ENCODE measurements around the gene STPG4.

The STPG4 gene

GRCh38 chr2:47194410-47194809 is 39.3 kb upstream of the STPG4 start:
- no peak overlapping the region for H3K27ac ChIP-seq (replicated peaks; ENCODE audit: low read length)
- DNase-seq (ENCODE audit: low spot score) = no peak

GRCh38 chr2:47193607-47194006 is 38.5 kb upstream of the STPG4 start:
- no peak overlapping the region for H3K4ac ChIP-seq (ENCODE audit: low read length)
- H2AFZ ChIP-seq (ENCODE audit: low read length) = peak overlapping the region; percentile 82
- no peak overlapping the region for H2BK15ac ChIP-seq (ENCODE audit: low read length)
- H4K91ac ChIP-seq (ENCODE audit: low read depth, low read length, poor library complexity) = no peak overlapping the region
- no peaks in the 10 kb centered on the region for H3K27me3 ChIP-seq (ENCODE audit: control insufficient read depth in 3 of 3, insufficient read depth in 3 of 3, low read depth in 1 of 3, low read length in 3 of 3)
- no peak overlapping the region for H2BK120ac ChIP-seq (ENCODE audit: low read depth, low read length)
- no peak overlapping the region for H2BK12ac ChIP-seq (ENCODE audit: low read length)
- no peaks in the 10 kb centered on the region for H3K79me1 ChIP-seq (ENCODE audit: low read depth, low read length)
- no peak overlapping the region for H4K8ac ChIP-seq (ENCODE audit: low read depth, low read length)
- no peak overlapping the region for H3K23ac ChIP-seq (ENCODE audit: low read depth, low read length, poor library complexity)
- H3K9me3 ChIP-seq (replicated peaks in 1 of 2; ENCODE audit: control insufficient read depth in 2 of 2, insufficient read depth in 1 of 2, low read depth in 1 of 2, low read length in 2 of 2) = no peaks in the 10 kb centered on the region
- H3K4me1 ChIP-seq (ENCODE audit: control insufficient read depth in 2 of 2, insufficient read depth in 1 of 2, low read depth in 1 of 2, low read length in 2 of 2) = peaks cover 21 to 53% of the 10 kb centered on the region in 2 donors
- H3K9ac ChIP-seq (ENCODE audit: low read depth, low read length, poor library complexity) = no peak overlapping the region
- H2BK5ac ChIP-seq (ENCODE audit: low read length) = no peak overlapping the region
- no peak overlapping the region for H3K27ac ChIP-seq (replicated peaks; ENCODE audit: low read length)
- H3K14ac ChIP-seq (ENCODE audit: low read length) = no peak overlapping the region
- no peak overlapping the region for H2AK5ac ChIP-seq (ENCODE audit: low read depth, low read length)
- H3K4me2 ChIP-seq (ENCODE audit: insufficient read depth, low read length, poor library complexity, severe bottlenecking) = no peak overlapping the region
- no peaks in the 10 kb centered on the region for H3K36me3 ChIP-seq (replicated peaks in 1 of 2; ENCODE audit: control insufficient read depth in 2 of 2, insufficient read depth in 2 of 2, low read length in 2 of 2)
- H3K4me3 ChIP-seq (ENCODE audit: low read length in 2 of 2) = no peak overlapping the region
- H3K18ac ChIP-seq (ENCODE audit: low read length) = peak overlapping the region; percentile 50
- no CpG with 5 or more reads among the region's 6 CpGs for WGBS, 2 donors (ENCODE audit: extremely low coverage in 2 of 2, insufficient read length in 2 of 2, insufficient replicate concordance in 1 of 2)
- no peak for DNase-seq (ENCODE audit: low spot score)

More at GRCh38 chr2:47194410-47194809, 39.3 kb upstream of the STPG4 start:
- peak overlapping the region; percentile 25 for H2BK12ac ChIP-seq (ENCODE audit: low read length)
- H3K4me3 ChIP-seq (ENCODE audit: low read length in 2 of 2) = no peak overlapping the region
- H3K4ac ChIP-seq (ENCODE audit: low read length) = no peak overlapping the region
- H3K79me1 ChIP-seq (ENCODE audit: low read depth, low read length) = no peaks in the 10 kb centered on the region
- no peaks in the 10 kb centered on the region for H3K27me3 ChIP-seq (ENCODE audit: control insufficient read depth in 3 of 3, insufficient read depth in 3 of 3, low read depth in 1 of 3, low read length in 3 of 3)
- H2BK15ac ChIP-seq (ENCODE audit: low read length) = peak overlapping the region; percentile 61
- peak overlapping the region; percentile 63 for H2AK5ac ChIP-seq (ENCODE audit: low read depth, low read length)
- H2BK120ac ChIP-seq (ENCODE audit: low read depth, low read length) = no peak overlapping the region
- no peak overlapping the region for H2AFZ ChIP-seq (ENCODE audit: low read length)
- H3K4me1 ChIP-seq (ENCODE audit: control insufficient read depth in 2 of 2, insufficient read depth in 1 of 2, low read depth in 1 of 2, low read length in 2 of 2) = peaks cover 21 to 53% of the 10 kb centered on the region in 2 donors
- no peak overlapping the region for H3K14ac ChIP-seq (ENCODE audit: low read length)
- no peak overlapping the region for H3K18ac ChIP-seq (ENCODE audit: low read length)
- H3K4me2 ChIP-seq (ENCODE audit: insufficient read depth, low read length, poor library complexity, severe bottlenecking) = no peak overlapping the region
- H2BK5ac ChIP-seq (ENCODE audit: low read length) = no peak overlapping the region
- H3K36me3 ChIP-seq (replicated peaks in 1 of 2; ENCODE audit: control insufficient read depth in 2 of 2, insufficient read depth in 2 of 2, low read length in 2 of 2) = no peaks in the 10 kb centered on the region
- H3K23ac ChIP-seq (ENCODE audit: low read depth, low read length, poor library complexity) = peak overlapping the region; percentile 49
- H4K8ac ChIP-seq (ENCODE audit: low read depth, low read length) = no peak overlapping the region
- H3K9me3 ChIP-seq (replicated peaks in 1 of 2; ENCODE audit: control insufficient read depth in 2 of 2, insufficient read depth in 1 of 2, low read depth in 1 of 2, low read length in 2 of 2) = no peaks in the 10 kb centered on the region
- no peak overlapping the region for H3K9ac ChIP-seq (ENCODE audit: low read depth, low read length, poor library complexity)
- H4K91ac ChIP-seq (ENCODE audit: low read depth, low read length, poor library complexity) = no peak overlapping the region

GRCh38 chr2:47190188-47190881 is 35.2 kb upstream of the STPG4 start:
- no peak overlapping the region for H2AK5ac ChIP-seq (ENCODE audit: low read depth, low read length)
- no peak overlapping the region for H3K9ac ChIP-seq (ENCODE audit: low read depth, low read length, poor library complexity)
- H3K4me1 ChIP-seq (ENCODE audit: control insufficient read depth in 2 of 2, insufficient read depth in 1 of 2, low read depth in 1 of 2, low read length in 2 of 2) = peaks cover 29 to 67% of the 10 kb centered on the region in 2 donors
- no peaks in the 10 kb centered on the region for H3K36me3 ChIP-seq (replicated peaks in 1 of 2; ENCODE audit: control insufficient read depth in 2 of 2, insufficient read depth in 2 of 2, low read length in 2 of 2)
- no peak overlapping the region for H3K14ac ChIP-seq (ENCODE audit: low read length)
- no peak overlapping the region for H3K18ac ChIP-seq (ENCODE audit: low read length)
- no peaks in the 10 kb centered on the region for H3K79me1 ChIP-seq (ENCODE audit: low read depth, low read length)
- no CpG with 5 or more reads among the region's 1 CpG for WGBS, 2 donors (ENCODE audit: extremely low coverage in 2 of 2, insufficient read length in 2 of 2, insufficient replicate concordance in 1 of 2)
- no peak overlapping the region for H2BK15ac ChIP-seq (ENCODE audit: low read length)
- H3K4me2 ChIP-seq (ENCODE audit: insufficient read depth, low read length, poor library complexity, severe bottlenecking) = no peak overlapping the region
- H2BK5ac ChIP-seq (ENCODE audit: low read length) = no peak overlapping the region
- no peak overlapping the region for H2BK120ac ChIP-seq (ENCODE audit: low read depth, low read length)
- no peak for DNase-seq (ENCODE audit: low spot score)
- H2BK12ac ChIP-seq (ENCODE audit: low read length) = no peak overlapping the region
- no peak overlapping the region for H3K27ac ChIP-seq (replicated peaks; ENCODE audit: low read length)
- peak overlapping the region; percentile 5 for H2AFZ ChIP-seq (ENCODE audit: low read length)
- no peaks in the 10 kb centered on the region for H3K9me3 ChIP-seq (replicated peaks in 1 of 2; ENCODE audit: control insufficient read depth in 2 of 2, insufficient read depth in 1 of 2, low read depth in 1 of 2, low read length in 2 of 2)
- no peak overlapping the region for H4K8ac ChIP-seq (ENCODE audit: low read depth, low read length)
- H3K4me3 ChIP-seq (ENCODE audit: low read length in 2 of 2) = no peak overlapping the region
- H4K91ac ChIP-seq (ENCODE audit: low read depth, low read length, poor library complexity) = no peak overlapping the region
- no peaks in the 10 kb centered on the region for H3K27me3 ChIP-seq (ENCODE audit: control insufficient read depth in 3 of 3, insufficient read depth in 3 of 3, low read depth in 1 of 3, low read length in 3 of 3)
- no peak overlapping the region for H3K4ac ChIP-seq (ENCODE audit: low read length)
- no peak overlapping the region for H3K23ac ChIP-seq (ENCODE audit: low read depth, low read length, poor library complexity)

GRCh38 chr2:47189635-47190034 is 34.5 kb upstream of the STPG4 start:
- DNase-seq (ENCODE audit: low spot score) = no peak
- Histone ChIP-seq H4K91ac (ENCODE audit: low read depth, low read length, poor library complexity) (no peak overlapping the region), H2BK120ac (ENCODE audit: low read depth, low read length) (no peak overlapping the region), H3K4me1 (ENCODE audit: control insufficient read depth in 2 of 2, insufficient read depth in 1 of 2, low read depth in 1 of 2, low read length in 2 of 2) (peaks cover 29 to 62% of the 10 kb centered on the region in 2 donors), H2BK15ac (ENCODE audit: low read length) (no peak overlapping the region), H3K4me2 (ENCODE audit: insufficient read depth, low read length, poor library complexity, severe bottlenecking) (no peak overlapping the region), H3K79me1 (ENCODE audit: low read depth, low read length) (no peaks in the 10 kb centered on the region), H3K27ac (replicated peaks; ENCODE audit: low read length) (no peak overlapping the region), H3K9me3 (replicated peaks in 1 of 2; ENCODE audit: control insufficient read depth in 2 of 2, insufficient read depth in 1 of 2, low read depth in 1 of 2, low read length in 2 of 2) (no peaks in the 10 kb centered on the region), H3K18ac (ENCODE audit: low read length) (no peak overlapping the region), H3K23ac (ENCODE audit: low read depth, low read length, poor library complexity) (no peak overlapping the region), H2AFZ (ENCODE audit: low read length) (no peak overlapping the region), H3K4me3 (ENCODE audit: low read length in 2 of 2) (no peak overlapping the region), H3K4ac (ENCODE audit: low read length) (no peak overlapping the region), H2BK12ac (ENCODE audit: low read length) (no peak overlapping the region), H4K8ac (ENCODE audit: low read depth, low read length) (no peak overlapping the region), H2BK5ac (ENCODE audit: low read length) (no peak overlapping the region), H3K9ac (ENCODE audit: low read depth, low read length, poor library complexity) (no peak overlapping the region), H2AK5ac (ENCODE audit: low read depth, low read length) (no peak overlapping the region), H3K14ac (ENCODE audit: low read length) (no peak overlapping the region), H3K27me3 (ENCODE audit: control insufficient read depth in 3 of 3, insufficient read depth in 3 of 3, low read depth in 1 of 3, low read length in 3 of 3) (no peaks in the 10 kb centered on the region), H3K36me3 (replicated peaks in 1 of 2; ENCODE audit: control insufficient read depth in 2 of 2, insufficient read depth in 2 of 2, low read length in 2 of 2) (no peaks in the 10 kb centered on the region)
- WGBS, 2 donors (ENCODE audit: extremely low coverage in 2 of 2, insufficient read length in 2 of 2, insufficient replicate concordance in 1 of 2) = no CpG with 5 or more reads among the region's 1 CpG
